GM21786 (cell line): Measurements from ENCODE around the gene PHLDB2.

ENCODE experiments used
- ATAC-seq: cut with Tn5 transposase; IDR thresholded peaks from one replicate; pipeline ENCODE4 v1.9.1; 2021; ENCODE audit not compliant: unreplicated experiment

The PHLDB2 gene

DNA sequence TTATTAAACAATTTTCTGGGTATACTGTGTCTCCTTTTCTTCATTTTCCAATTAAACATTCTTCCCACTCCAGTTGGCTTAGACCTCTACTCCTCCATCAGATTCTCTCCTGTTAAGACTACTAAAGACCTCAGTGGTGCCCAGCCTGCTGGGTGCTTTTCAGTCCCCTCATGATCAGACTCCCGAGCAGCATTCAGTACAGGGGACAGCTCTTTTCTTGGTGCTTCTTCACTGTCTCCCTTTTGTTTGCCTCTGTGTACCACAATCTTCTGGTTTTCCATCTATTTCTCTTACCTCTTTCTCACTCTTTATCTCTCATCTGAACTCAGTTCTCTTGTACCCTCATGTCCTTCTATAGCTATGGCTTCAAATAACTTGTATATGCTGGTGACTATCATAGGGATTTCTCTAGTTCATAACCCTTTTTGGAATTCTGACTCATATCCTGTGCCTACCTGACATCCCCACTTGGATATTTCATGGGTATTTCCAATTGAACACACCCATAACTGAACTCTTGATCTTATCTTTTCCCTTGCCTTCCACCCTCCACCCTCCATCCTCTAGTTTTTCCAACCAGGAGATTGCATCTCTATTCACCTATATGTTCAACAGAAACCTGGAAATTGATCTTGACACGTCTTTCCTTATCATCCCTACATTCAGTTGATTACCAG lies 64.2 kb downstream of the PHLDB2 start:
- ATAC-seq, result no peak

GRCh38 chr3:111923806-111924205 lies 64.7 kb downstream of the PHLDB2 start:
- ATAC-seq, result no peak

GRCh38 chr3:111924283-111924682 lies 65.2 kb downstream of the PHLDB2 start:
- no peak for ATAC-seq

- ATAC-seq, result no peak
Measured at GRCh38 chr3:111926266-111926676, 67.2 kb downstream of the PHLDB2 start.

GRCh38 chr3:111928613-111929012 lies 69.5 kb downstream of the PHLDB2 start:
- no peak for ATAC-seq

- ATAC-seq, result no peak
Measured at GRCh38 chr3:111929484-111929883, 70.4 kb downstream of the PHLDB2 start.

GRCh38 chr3:111932946-111933345 lies 73.9 kb downstream of the PHLDB2 start:
- no peak for ATAC-seq

DNA sequence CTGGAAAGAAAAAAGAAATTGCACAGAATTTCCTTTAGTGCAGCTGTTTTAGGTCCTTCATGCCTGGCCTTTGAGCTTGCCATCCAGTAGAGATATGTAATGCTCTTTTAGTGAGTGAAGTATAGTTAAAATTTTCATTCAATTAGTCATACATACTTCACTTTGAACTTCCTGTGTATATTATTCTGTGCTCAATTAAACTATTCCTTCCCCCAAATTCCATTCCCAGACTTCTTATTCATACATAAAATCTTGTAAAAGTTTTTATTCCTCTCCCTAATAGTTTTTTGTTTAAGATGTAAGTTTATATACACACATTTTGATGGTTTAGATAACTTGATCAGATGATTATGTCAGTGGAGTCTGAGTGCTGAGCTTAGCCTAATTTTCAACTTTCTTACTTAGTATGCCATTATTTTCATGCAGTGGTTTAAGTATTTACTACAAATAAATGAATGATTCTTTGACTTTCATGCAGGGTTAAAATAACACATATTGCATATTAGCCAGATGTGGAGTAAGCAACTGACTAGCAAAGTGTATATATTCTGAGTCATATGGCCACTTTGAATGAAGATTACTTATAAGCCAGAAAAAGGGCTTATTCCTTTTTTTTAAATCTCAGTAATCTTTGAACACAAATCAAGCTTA lies 77.3 kb downstream of the PHLDB2 start:
- no peak for ATAC-seq

- no peak for ATAC-seq
Measured at GRCh38 chr3:111936967-111937366, 77.9 kb downstream of the PHLDB2 start.

DNA sequence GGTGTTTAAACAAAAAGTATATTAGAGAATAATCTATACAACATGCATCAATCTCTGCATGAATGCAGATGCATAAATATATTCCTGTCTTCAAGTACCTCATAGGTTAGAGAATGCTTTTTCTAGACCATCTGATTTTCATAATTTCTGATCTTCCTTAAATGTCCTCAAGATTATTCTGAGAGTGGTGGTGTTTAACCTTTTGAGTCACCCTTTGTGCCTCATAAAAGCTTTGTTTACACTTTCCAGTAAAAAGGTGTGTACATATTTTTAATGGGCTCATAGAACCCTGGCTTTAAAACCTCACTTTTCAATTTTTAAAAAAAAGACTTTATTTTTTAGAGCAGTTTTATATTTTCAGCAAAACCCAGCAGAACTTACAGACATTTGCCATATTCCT lies 78.8 kb downstream of the PHLDB2 start:
- no peak for ATAC-seq

DNA sequence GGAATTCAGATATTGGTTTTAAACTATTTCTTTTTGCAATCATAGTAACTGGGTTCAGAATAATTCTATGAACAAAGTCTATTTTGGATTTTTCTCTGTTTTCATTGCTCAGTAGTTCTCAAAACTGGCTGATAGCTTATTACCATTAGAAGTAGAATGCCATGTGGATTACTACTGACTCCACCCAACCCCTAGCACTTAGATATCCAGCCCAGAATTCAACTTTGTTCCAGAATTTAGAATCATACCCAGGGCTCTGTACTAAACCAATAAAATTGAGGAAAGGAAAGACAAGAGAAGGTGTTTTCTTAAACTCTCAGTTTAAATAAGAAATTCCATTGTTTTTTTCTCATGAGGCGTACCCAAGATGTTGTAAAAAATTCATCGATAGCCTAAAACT lies 80.8 kb downstream of the PHLDB2 start:
- no peak for ATAC-seq

- no peak for ATAC-seq
Measured at GRCh38 chr3:111943533-111943932, 84.5 kb downstream of the PHLDB2 start.

- no peak for ATAC-seq
Measured at GRCh38 chr3:111944372-111944771, 85.3 kb downstream of the PHLDB2 start.

DNA sequence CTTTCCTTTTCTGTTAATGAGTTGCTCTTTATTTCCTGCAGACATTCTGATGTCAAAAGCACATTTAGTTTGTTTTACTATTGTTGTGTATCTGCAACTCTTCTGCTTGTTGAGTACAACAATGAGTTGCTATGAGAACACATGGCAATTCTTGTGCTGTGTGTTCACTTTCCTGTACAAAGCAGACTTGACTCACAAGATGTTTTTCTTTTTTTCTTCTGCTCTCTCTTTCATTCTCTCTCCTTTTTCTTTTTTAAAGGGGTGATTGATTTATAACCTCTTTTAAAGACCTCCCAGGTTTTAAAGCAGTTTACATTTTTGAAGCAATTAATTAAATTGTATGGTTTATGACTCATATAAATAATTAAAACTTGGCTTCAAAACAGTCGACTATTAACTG lies 88.2 kb downstream of the PHLDB2 start:
- ATAC-seq, result no peak

GRCh38 chr3:111948786-111949185 lies 89.7 kb downstream of the PHLDB2 start:
- no peak for ATAC-seq

DNA sequence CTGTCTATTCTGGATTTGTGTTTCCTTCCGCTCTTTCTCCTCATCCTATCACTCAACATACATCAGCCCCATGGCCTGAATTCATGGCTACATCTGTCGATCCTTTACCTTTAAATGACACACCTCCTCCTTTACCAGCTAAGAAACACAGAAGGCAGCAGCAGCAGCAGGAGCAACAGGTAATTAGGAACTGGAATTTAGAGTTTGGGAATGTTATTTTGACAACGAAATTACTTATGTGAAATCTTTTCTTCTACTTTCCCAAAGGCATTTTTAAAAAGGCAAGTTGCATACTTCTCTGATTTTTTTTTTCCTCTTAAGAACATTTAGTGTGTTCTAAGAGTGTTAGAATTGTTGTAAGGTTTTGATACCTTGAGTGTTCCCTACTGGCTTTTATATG lies 90.6 kb downstream of the PHLDB2 start:
- no peak for ATAC-seq

GRCh38 chr3:111951032-111951431 lies 92.0 kb downstream of the PHLDB2 start:
- ATAC-seq, result no peak

GRCh38 chr3:111952086-111952485 lies 93.0 kb downstream of the PHLDB2 start:
- no peak for ATAC-seq

GRCh38 chr3:111952866-111953450 lies 93.9 kb downstream of the PHLDB2 start:
- no peak for ATAC-seq

DNA sequence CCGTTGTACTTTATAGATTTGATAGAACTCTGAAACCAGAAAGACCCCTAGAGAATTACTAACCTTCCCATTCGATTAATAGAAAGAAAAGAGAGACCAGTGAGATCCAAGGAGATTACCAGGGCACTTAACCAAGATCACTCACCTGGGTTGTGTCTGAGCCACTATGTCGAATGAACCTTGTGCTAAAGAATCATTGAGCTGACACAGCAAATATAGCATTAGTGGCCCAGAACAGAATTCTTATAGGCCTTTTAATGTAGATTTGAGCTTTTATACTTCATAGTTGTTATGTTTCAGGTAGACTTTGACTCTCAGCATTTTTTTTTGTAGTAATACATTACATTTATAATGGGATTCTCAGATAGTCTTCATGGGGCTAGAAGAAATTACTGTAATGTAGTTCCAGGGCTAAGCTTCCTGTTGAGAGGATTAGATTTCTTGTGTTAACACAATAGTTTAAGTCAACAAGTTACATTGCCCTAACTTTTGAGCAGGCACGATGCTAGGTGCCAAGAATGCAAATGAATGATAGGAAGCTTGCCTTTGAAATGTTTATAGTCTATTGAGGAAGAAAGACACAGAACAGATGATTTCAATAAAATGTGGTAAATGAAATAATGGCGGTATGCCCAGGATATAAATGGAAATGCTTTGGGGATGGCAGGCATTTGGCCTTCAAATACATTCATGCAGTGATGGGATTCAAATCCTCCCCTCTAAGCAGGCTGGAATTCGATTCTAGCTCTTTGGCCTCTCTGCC lies 95.3 kb downstream of the PHLDB2 start:
- ATAC-seq, result no peak

- no peak for ATAC-seq
Measured at GRCh38 chr3:111955876-111956275, 96.8 kb downstream of the PHLDB2 start.

GRCh38 chr3:111956449-111956848 lies 97.4 kb downstream of the PHLDB2 start:
- no peak for ATAC-seq
